Neutrophil (primary cell): ENCODE results near the gene SOX2.

Source experiments
- H3K27ac ChIP-seq: fragments of 200-600 bp; sonication (generic); 2 replicates; pipeline ENCODE4 v1.5.1; 2016; ENCODE audit warnings: mild to moderate bottlenecking, moderate library complexity
- H3K27me3 ChIP-seq: fragments of 200-600 bp; sonication (generic); 2 replicates; pipeline ENCODE4 v1.6.0; 2016; ENCODE audit warnings: mild to moderate bottlenecking
- H3K36me3 ChIP-seq: fragments of 200-600 bp; sonication (generic); 2 replicates; pipeline ENCODE4 v1.5.1; 2017
- H3K4me1 ChIP-seq, 2 experiments: fragments of 200-600 bp in 1 of 2; sonication (generic) in 1 of 2; 1 replicate in 1 of 2; 2 replicates in 1 of 2; pipeline versions ENCODE4 v1.5.1 to v1.6.1; 2013 to 2016; ENCODE audit warnings: low read depth in 1 of 2, low read length in 1 of 2, mild to moderate bottlenecking in 1 of 2, moderate library complexity in 1 of 2; ENCODE audit not compliant: control insufficient read depth in 1 of 2, insufficient read depth in 1 of 2
- H3K4me3 ChIP-seq, 2 experiments: fragments of 200-600 bp in 1 of 2; sonication (generic) in 1 of 2; 1 replicate in 1 of 2; 2 replicates in 1 of 2; pipeline ENCODE4 v1.5.1; 2013 to 2016; ENCODE audit warnings: low read depth in 1 of 2, low read length in 1 of 2, mild to moderate bottlenecking in 1 of 2, moderate library complexity in 1 of 2
- H3K9me3 ChIP-seq: fragments of 200-600 bp; sonication (generic); 2 replicates; pipeline ENCODE4 v1.5.1; 2016
- TF ChIP-seq, protein P1 (sequence below): fragments of 200-600 bp; sonication (generic); IDR thresholded peaks from 2 replicates; pipeline ENCODE4 v1.5.1; 2016; ENCODE audit warnings: antibody characterized with exemption

SOX2 gene

DNA sequence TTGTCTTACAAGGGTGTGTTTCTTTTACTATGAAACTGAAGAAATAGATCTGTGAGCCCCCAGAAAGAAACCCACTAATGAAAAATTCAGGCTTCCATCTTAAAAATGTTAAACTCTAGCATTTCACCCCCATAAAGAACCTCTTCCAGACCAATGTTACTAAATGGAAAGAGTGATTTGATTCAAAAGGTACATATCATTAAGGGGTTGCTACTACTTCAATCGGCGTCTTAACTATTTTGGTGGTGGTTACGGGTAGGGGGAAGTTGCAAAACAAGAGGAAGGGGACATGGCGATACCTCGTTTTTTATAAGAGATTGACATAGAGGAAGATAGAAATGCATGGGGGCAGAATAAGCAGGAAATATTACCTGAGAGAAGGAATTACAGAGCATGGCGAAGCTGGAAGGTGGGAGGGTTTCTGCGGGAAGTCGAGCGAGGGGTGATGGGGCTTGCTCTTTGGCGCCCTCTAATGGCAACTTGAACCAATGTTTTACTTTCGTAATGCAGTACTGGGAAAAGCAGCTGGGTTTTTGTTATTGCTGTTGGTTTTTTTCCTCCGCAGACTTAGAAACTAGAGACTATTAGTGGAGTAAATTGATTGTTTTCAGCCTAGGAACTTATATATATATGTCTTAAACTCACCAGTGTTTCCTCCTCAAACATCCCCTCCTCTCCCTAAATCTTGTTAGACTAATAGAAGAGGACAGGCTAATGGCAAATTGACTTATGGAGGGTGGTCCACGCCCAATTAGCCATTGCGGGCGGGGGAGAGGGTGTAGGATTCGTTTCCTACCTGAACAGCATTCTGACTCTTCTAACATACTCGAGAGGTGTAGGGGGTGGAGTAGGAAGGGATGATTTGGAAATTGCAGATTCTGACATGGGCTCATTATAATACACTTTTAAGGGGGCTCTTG is 11.3 kb upstream of the SOX2 start:
- Histone ChIP-seq H3K27ac (no peak overlapping the region), H3K27me3 (peaks cover 100% of the 10 kb centered on the region)

GRCh38 chr3:181701096-181701495 is 10.6 kb upstream of the SOX2 start:
- Histone ChIP-seq H3K4me1 (peaks cover 28 to 67% of the 10 kb centered on the region in 2 experiments), H3K27me3 (peaks cover 100% of the 10 kb centered on the region), H3K9me3 (no peaks in the 10 kb centered on the region), H3K4me3 (peak overlapping the region in 1 of 2 experiments; percentile 59), H3K27ac (no peak overlapping the region), H3K36me3 (no peaks in the 10 kb centered on the region)
- TF ChIP-seq, protein P1, sequence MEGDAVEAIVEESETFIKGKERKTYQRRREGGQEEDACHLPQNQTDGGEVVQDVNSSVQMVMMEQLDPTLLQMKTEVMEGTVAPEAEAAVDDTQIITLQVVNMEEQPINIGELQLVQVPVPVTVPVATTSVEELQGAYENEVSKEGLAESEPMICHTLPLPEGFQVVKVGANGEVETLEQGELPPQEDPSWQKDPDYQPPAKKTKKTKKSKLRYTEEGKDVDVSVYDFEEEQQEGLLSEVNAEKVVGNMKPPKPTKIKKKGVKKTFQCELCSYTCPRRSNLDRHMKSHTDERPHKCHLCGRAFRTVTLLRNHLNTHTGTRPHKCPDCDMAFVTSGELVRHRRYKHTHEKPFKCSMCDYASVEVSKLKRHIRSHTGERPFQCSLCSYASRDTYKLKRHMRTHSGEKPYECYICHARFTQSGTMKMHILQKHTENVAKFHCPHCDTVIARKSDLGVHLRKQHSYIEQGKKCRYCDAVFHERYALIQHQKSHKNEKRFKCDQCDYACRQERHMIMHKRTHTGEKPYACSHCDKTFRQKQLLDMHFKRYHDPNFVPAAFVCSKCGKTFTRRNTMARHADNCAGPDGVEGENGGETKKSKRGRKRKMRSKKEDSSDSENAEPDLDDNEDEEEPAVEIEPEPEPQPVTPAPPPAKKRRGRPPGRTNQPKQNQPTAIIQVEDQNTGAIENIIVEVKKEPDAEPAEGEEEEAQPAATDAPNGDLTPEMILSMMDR, result no peak

More for the DNA sequence above, 11.3 kb upstream of the SOX2 start:
- H3K9me3 ChIP-seq, result no peaks in the 10 kb centered on the region
- peaks cover 28 to 74% of the 10 kb centered on the region in 2 experiments for H3K4me1 ChIP-seq
- TF ChIP-seq, protein P1, result peak; percentile 26
- H3K36me3 ChIP-seq, result no peaks in the 10 kb centered on the region
- H3K4me3 ChIP-seq, result peak overlapping the region; percentile 15 to 59

DNA sequence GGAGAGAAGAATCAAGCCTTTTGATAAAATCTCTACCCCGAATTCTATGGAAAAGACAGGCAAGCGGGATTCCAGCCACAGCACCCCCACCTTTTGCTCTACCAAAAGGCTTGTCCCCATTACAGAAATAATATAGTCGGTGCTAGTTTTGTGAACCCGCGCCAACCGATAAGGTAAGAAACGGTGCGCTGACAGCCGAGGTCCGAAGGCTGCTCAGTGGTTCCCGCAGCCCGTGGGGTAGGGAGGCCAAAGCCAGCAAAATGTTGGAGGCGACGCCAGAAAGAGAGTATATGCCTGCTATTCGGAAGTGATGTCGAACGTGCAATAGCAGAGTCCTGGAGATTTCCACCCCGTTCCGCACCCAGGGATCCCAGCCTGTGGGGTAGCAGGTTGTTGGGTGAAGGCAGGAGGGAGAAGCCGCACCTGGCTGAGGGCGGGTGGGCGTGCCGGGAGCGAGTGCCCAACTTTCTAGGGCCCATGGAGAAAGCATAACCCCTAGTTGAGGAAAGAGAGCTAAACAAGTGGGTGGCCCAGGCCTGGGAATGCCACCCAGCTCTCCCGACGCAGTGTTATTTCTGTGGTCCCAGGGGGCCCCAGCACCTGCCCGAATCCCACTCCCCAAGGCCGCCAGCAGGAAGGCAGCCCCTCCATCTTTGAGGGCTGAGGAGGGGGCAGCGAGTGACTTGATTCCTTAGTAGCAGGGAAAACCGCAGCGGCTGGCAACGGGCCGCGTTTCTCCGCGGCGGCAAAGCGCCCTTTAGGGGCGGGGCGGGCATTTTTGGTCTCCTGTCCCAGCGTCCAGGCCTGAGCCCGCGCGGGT is 7.9 kb upstream of the SOX2 start:
- TF ChIP-seq, protein P1, result no peak
- H3K27me3 ChIP-seq, result peaks cover 100% of the 10 kb centered on the region
- no peak overlapping the region for H3K27ac ChIP-seq

GRCh38 chr3:181704421-181705085 is 7.2 kb upstream of the SOX2 start:
- Histone ChIP-seq H3K36me3 (no peaks in the 10 kb centered on the region), H3K4me1 (peaks cover 29 to 50% of the 10 kb centered on the region in 2 experiments), H3K27me3 (peaks cover 100% of the 10 kb centered on the region), H3K9me3 (no peaks in the 10 kb centered on the region), H3K4me3 (peak overlapping the region in 1 of 2 experiments; percentile 42), H3K27ac (no peak overlapping the region)
- TF ChIP-seq, protein P1, result no peak

More for the DNA sequence above, 7.9 kb upstream of the SOX2 start:
- Histone ChIP-seq H3K9me3 (no peaks in the 10 kb centered on the region), H3K4me3 (peak overlapping the region in 1 of 2 experiments; percentile 42), H3K36me3 (no peaks in the 10 kb centered on the region), H3K4me1 (peaks cover 28 to 53% of the 10 kb centered on the region in 2 experiments)

DNA sequence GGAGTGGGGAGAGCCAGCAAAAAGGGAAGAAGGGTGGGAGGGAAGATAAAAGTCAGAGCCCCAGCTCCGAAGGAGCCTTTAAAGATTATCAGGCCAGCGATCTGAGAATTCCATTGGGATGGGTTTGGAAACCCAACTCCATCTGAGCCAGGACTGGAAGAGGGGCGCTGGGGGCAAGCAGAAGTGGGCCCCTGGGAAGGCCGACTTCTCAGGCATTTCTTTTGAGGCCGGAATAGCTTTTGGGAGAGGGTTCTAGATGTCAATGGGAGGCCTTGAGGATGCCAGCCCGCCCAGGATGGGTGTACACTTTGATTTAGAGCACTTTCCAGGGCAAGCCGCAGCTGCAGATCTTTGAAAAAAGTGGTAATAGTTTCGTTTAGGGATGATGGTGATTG is 6.6 kb upstream of the SOX2 start:
- Histone ChIP-seq H3K27ac (no peak overlapping the region), H3K36me3 (no peaks in the 10 kb centered on the region), H3K9me3 (no peaks in the 10 kb centered on the region), H3K27me3 (peaks cover 100% of the 10 kb centered on the region), H3K4me1 (peaks cover 34 to 50% of the 10 kb centered on the region in 2 experiments), H3K4me3 (peak overlapping the region in 1 of 2 experiments; percentile 42)
- TF ChIP-seq, protein P1, result no peak
